ENCODE results near the gene GPR4. TPM values are rescaled to one million over a fixed set of nuclear protein-coding genes. Genes with fewer than 3 reads are reported as not detected.
"Not testable (repeated sequence)": the region's sequence is repeated elsewhere in the genome, so short reads cannot be mapped to it uniquely, and the experiment has no call there.

The GPR4 gene
- polyA plus RNA-seq, 1 donor from 2014 or later: 0.25 TPM

DNA sequence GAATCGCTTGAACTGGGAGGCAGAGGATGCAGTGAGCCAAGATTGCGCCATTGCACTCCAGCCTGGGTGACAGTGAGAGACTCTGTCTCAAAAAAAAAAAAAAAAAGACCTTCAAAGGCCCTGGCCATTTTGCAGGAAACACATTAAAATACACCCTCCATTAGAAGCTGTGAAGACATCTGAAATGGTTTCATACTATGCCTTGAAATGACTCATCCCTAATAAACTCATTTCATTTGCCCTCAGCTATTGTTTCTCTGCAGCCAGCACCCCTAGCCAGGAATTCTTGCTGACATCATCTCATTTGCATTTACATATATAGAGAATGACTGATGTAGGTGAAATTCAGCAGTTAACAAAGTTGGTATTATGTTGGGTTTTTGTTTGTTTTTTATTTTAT is 28.5 kb upstream of the GPR4 start:
- Histone ChIP-seq H3K4me3 (ENCODE audit: low read length) (no peak overlapping the region), H3K9me2 (ENCODE audit: insufficient read depth, low read length) (no peaks in the 10 kb centered on the region), H3K79me2 (replicated peaks; ENCODE audit: insufficient read depth, low read length) (no peaks in the 10 kb centered on the region), H3F3A (ENCODE audit: insufficient read depth, low read length, poor library complexity, severe bottlenecking) (no peaks in the 10 kb centered on the region), H3K36me3 (ENCODE audit: insufficient read depth, low read length) (no peaks in the 10 kb centered on the region), H3K9ac (ENCODE audit: low read length) (no peak overlapping the region), H3K4me2 (ENCODE audit: low read length) (no peak overlapping the region), H3K9me3 (ENCODE audit: low read length) (no peaks in the 10 kb centered on the region), H3K27me3 (ENCODE audit: insufficient read depth, low read depth, low read length) (no peaks in the 10 kb centered on the region), H4K20me1 (ENCODE audit: insufficient read depth) (no peaks in the 10 kb centered on the region), H3K27ac (ENCODE audit: low read length) (no peak overlapping the region), H2AFZ (ENCODE audit: low read depth, low read length) (no peak overlapping the region)
- TF ChIP-seq, protein P1, sequence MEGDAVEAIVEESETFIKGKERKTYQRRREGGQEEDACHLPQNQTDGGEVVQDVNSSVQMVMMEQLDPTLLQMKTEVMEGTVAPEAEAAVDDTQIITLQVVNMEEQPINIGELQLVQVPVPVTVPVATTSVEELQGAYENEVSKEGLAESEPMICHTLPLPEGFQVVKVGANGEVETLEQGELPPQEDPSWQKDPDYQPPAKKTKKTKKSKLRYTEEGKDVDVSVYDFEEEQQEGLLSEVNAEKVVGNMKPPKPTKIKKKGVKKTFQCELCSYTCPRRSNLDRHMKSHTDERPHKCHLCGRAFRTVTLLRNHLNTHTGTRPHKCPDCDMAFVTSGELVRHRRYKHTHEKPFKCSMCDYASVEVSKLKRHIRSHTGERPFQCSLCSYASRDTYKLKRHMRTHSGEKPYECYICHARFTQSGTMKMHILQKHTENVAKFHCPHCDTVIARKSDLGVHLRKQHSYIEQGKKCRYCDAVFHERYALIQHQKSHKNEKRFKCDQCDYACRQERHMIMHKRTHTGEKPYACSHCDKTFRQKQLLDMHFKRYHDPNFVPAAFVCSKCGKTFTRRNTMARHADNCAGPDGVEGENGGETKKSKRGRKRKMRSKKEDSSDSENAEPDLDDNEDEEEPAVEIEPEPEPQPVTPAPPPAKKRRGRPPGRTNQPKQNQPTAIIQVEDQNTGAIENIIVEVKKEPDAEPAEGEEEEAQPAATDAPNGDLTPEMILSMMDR (IDR thresholded peaks at IDR 0.05; ENCODE audit: poor library complexity, severe bottlenecking): no peak
- TF ChIP-seq POLR2AphosphoS5 (IDR thresholded peaks at IDR 0.05) (no peak), EZH2 (IDR thresholded peaks at IDR 0.05; ENCODE audit: borderline replicate concordance, insufficient read depth, low read length, poor library complexity, severe bottlenecking) (no peak), SMC3 (conservative IDR thresholded peaks at IDR 0.05; ENCODE audit: poor library complexity) (no peak)

DNA sequence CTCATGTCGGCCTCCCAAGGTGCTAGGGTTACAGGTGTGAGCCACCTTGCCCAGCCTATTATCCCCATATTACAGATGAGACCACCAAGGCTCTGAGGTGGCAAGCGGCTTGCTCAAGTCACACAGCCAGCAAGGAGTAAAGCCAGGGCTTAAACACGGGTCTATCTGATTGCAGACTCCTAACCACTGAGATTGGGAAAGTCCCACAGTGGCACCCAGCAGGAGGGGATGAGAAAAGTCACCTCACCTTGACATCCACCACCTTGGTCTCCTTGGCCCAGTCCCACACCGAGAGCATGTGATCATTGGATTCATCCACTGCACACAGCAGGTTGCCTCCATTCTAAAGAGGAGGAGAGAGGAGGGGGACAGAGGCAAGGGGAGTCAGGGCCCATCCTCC is 27.7 kb upstream of the GPR4 start:
- no peak for TF ChIP-seq MXI1 (conservative IDR thresholded peaks at IDR 0.05; ENCODE audit: poor library complexity, severe bottlenecking)
- no peak for TF ChIP-seq POLR2AphosphoS5 (IDR thresholded peaks at IDR 0.05)
- TF ChIP-seq SMC3 (conservative IDR thresholded peaks at IDR 0.05; ENCODE audit: poor library complexity): no peak
- no peak for TF ChIP-seq EP300 (conservative IDR thresholded peaks at IDR 0.05; ENCODE audit: poor library complexity, severe bottlenecking)
- no peak for TF ChIP-seq EZH2 (IDR thresholded peaks at IDR 0.05; ENCODE audit: borderline replicate concordance, insufficient read depth, low read length, poor library complexity, severe bottlenecking)
- no peak for TF ChIP-seq TAF1 (IDR thresholded peaks at IDR 0.05; ENCODE audit: low read depth)
- TF ChIP-seq RAD21 (conservative IDR thresholded peaks at IDR 0.05): no peak
- TF ChIP-seq, protein P1 (IDR thresholded peaks at IDR 0.05; ENCODE audit: poor library complexity, severe bottlenecking): no peak
- TF ChIP-seq, protein P2, sequence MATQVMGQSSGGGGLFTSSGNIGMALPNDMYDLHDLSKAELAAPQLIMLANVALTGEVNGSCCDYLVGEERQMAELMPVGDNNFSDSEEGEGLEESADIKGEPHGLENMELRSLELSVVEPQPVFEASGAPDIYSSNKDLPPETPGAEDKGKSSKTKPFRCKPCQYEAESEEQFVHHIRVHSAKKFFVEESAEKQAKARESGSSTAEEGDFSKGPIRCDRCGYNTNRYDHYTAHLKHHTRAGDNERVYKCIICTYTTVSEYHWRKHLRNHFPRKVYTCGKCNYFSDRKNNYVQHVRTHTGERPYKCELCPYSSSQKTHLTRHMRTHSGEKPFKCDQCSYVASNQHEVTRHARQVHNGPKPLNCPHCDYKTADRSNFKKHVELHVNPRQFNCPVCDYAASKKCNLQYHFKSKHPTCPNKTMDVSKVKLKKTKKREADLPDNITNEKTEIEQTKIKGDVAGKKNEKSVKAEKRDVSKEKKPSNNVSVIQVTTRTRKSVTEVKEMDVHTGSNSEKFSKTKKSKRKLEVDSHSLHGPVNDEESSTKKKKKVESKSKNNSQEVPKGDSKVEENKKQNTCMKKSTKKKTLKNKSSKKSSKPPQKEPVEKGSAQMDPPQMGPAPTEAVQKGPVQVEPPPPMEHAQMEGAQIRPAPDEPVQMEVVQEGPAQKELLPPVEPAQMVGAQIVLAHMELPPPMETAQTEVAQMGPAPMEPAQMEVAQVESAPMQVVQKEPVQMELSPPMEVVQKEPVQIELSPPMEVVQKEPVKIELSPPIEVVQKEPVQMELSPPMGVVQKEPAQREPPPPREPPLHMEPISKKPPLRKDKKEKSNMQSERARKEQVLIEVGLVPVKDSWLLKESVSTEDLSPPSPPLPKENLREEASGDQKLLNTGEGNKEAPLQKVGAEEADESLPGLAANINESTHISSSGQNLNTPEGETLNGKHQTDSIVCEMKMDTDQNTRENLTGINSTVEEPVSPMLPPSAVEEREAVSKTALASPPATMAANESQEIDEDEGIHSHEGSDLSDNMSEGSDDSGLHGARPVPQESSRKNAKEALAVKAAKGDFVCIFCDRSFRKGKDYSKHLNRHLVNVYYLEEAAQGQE (IDR thresholded peaks at IDR 0.05; ENCODE audit: borderline replicate concordance): no peak
- Histone ChIP-seq H3K9me2 (ENCODE audit: insufficient read depth, low read length) (no peaks in the 10 kb centered on the region), H3K9me3 (ENCODE audit: low read length) (no peaks in the 10 kb centered on the region), H3K9ac (ENCODE audit: low read length) (no peak overlapping the region), H2AFZ (ENCODE audit: low read depth, low read length) (no peak overlapping the region), H3K79me2 (replicated peaks; ENCODE audit: insufficient read depth, low read length) (no peaks in the 10 kb centered on the region), H4K20me1 (ENCODE audit: insufficient read depth) (no peaks in the 10 kb centered on the region), H3K36me3 (ENCODE audit: insufficient read depth, low read length) (no peaks in the 10 kb centered on the region), H3F3A (ENCODE audit: insufficient read depth, low read length, poor library complexity, severe bottlenecking) (no peaks in the 10 kb centered on the region), H3K27ac (ENCODE audit: low read length) (no peak overlapping the region), H3K4me3 (ENCODE audit: low read length) (no peak overlapping the region), H3K4me2 (ENCODE audit: low read length) (no peak overlapping the region), H3K27me3 (ENCODE audit: insufficient read depth, low read depth, low read length) (no peaks in the 10 kb centered on the region)

DNA sequence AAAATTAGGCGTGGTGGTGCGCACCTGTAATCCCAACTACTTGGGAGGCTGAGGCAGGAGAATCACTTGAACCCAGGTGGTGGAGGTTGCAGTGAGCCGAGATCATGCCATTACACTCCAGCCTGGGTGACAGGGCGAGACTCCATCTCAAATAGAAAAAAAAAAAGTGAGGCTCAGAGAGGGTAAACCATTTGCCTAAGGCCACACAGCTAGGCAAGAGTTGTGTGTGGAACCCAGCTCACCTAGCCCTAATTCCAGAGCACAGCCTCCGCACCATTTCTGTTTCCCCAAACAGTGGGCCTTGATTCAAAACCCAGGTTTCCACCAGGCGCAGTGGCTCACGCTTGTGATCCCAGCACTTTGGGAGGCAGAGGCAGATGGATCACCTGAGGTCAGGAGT is 26.2 kb upstream of the GPR4 start:
- not testable (repeated sequence) for H4K20me1 ChIP-seq (ENCODE audit: insufficient read depth); H3K4me3 ChIP-seq (ENCODE audit: low read length); H2AFZ ChIP-seq (ENCODE audit: low read depth, low read length); H3K79me2 ChIP-seq (replicated peaks; ENCODE audit: insufficient read depth, low read length); H3K27me3 ChIP-seq (ENCODE audit: insufficient read depth, low read depth, low read length); H3K9me2 ChIP-seq (ENCODE audit: insufficient read depth, low read length); H3K9ac ChIP-seq (ENCODE audit: low read length); H3K9me3 ChIP-seq (ENCODE audit: low read length); H3K27ac ChIP-seq (ENCODE audit: low read length); H3K4me2 ChIP-seq (ENCODE audit: low read length); H3F3A ChIP-seq (ENCODE audit: insufficient read depth, low read length, poor library complexity, severe bottlenecking); H3K36me3 ChIP-seq (ENCODE audit: insufficient read depth, low read length)
